WI38 (cell line): ENCODE data around the gene USH1C.

Source experiments
- H3K4me3 ChIP-seq: 2 replicates; pipeline ENCODE4 v1.5.1; 2011; ENCODE audit warnings: low read depth, mild to moderate bottlenecking, control low read depth, low read length
- CTCF ChIP-seq: IDR thresholded peaks from 2 replicates; pipeline ENCODE4 v1.5.1; 2012; ENCODE audit warnings: low read depth, mild to moderate bottlenecking, control low read depth, low read length

USH1C gene

GRCh38 chr11:17460406-17460805 lies 83.8 kb downstream of the USH1C start:
- TF ChIP-seq CTCF: no peak
- H3K4me3 ChIP-seq: no peak overlapping the region

- no peak for TF ChIP-seq CTCF
- no peak overlapping the region for H3K4me3 ChIP-seq
Observed at GRCh38 chr11:17459236-17459896, 84.8 kb downstream of the USH1C start.

GRCh38 chr11:17458268-17458667 lies 85.9 kb downstream of the USH1C start:
- H3K4me3 ChIP-seq: no peak overlapping the region
- TF ChIP-seq CTCF: no peak

GRCh38 chr11:17457396-17458173 lies 86.6 kb downstream of the USH1C start:
- no peak for TF ChIP-seq CTCF
- no peak overlapping the region for H3K4me3 ChIP-seq

- no peak for TF ChIP-seq CTCF
Observed at GRCh38 chr11:17452668-17453067, 91.5 kb downstream of the USH1C start.

GRCh38 chr11:17449158-17449557 lies 95.1 kb downstream of the USH1C start:
- TF ChIP-seq CTCF: no peak
- H3K4me3 ChIP-seq: no peak overlapping the region

More at GRCh38 chr11:17452668-17453067, 91.5 kb downstream of the USH1C start:
- no peak overlapping the region for H3K4me3 ChIP-seq

- no peak overlapping the region for H3K4me3 ChIP-seq
- TF ChIP-seq CTCF: no peak
Observed at GRCh38 chr11:17446482-17446881, 97.7 kb downstream of the USH1C start.
